Smooth muscle cell (in vitro differentiated cells): Measurements from ENCODE around the gene FABP2. TPM values are rescaled to one million over a fixed set of nuclear protein-coding genes. Genes with fewer than 3 reads are reported as not detected.

Experiments used
- DNase-seq: peaks from one replicate; lab custom pipeline; 2025; ENCODE audit not compliant: unreplicated experiment; lab: John Stamatoyannopoulos, UW
- H2AFZ ChIP-seq: fragments of 200-600 bp; sonication (generic); 2 replicates; pipeline ENCODE4 v1.6.0; 2016; ENCODE audit warnings: antibody characterized with exemption, low read depth, mild to moderate bottlenecking
- H3F3A ChIP-seq: fragments of 200-600 bp; sonication (generic); 2 replicates; pipeline ENCODE4 v1.6.0; 2017; ENCODE audit warnings: antibody characterized with exemption, low read depth
- H3K27ac ChIP-seq: fragments of 200-600 bp; sonication (generic); 2 replicates; pipeline ENCODE4 v1.5.1; 2016; ENCODE audit warnings: low read depth, mild to moderate bottlenecking
- H3K27me3 ChIP-seq: fragments of 200-600 bp; sonication (generic); 2 replicates; pipeline ENCODE4 v1.6.1; 2016; ENCODE audit warnings: low read depth, mild to moderate bottlenecking
- H3K36me3 ChIP-seq: fragments of 200-600 bp; sonication (generic); 2 replicates; pipeline ENCODE4 v1.5.1; 2016; ENCODE audit warnings: low read depth
- H3K4me1 ChIP-seq: fragments of 200-600 bp; sonication (generic); 2 replicates; pipeline ENCODE4 v1.5.1; 2016; ENCODE audit warnings: low read depth
- H3K4me2 ChIP-seq: fragments of 200-600 bp; sonication (generic); 2 replicates; pipeline ENCODE4 v1.6.0; 2016; ENCODE audit warnings: mild to moderate bottlenecking
- H3K4me3 ChIP-seq: fragments of 200-600 bp; sonication (generic); 2 replicates; pipeline ENCODE4 v1.5.1; 2016; ENCODE audit warnings: mild to moderate bottlenecking
- H3K79me2 ChIP-seq: fragments of 200-600 bp; sonication (generic); 2 replicates; pipeline ENCODE4 v1.6.0; 2016; ENCODE audit warnings: low read depth, mild to moderate bottlenecking
- H3K9ac ChIP-seq: fragments of 200-600 bp; sonication (generic); 2 replicates; pipeline ENCODE4 v1.6.0; 2016; ENCODE audit warnings: low read depth
- H3K9me3 ChIP-seq: fragments of 200-600 bp; sonication (generic); replicated peaks from 2 replicates; pipeline ENCODE4 v1.5.1; 2016; ENCODE audit warnings: low read depth
- H4K20me1 ChIP-seq: fragments of 200-600 bp; sonication (generic); 2 replicates; pipeline ENCODE4 v1.6.0; 2016; ENCODE audit warnings: low read depth
- CTCF ChIP-seq: fragments of 200-600 bp; sonication (generic); IDR thresholded peaks from 2 replicates; pipeline ENCODE4 v1.5.1; 2017; ENCODE audit warnings: borderline replicate concordance, mild to moderate bottlenecking, antibody characterized with exemption; ENCODE audit not compliant: insufficient read depth, poor library complexity, severe bottlenecking
- WGBS: methylation state at CpG from one replicate; pipeline ENCODE4 v1.1.7; 2016; ENCODE audit warnings: low lambda C conversion rate; 5-methylcytosine and 5-hydroxymethylcytosine counted together
- polyA plus RNA-seq: library from polyadenylated mRNA; unstranded; fragments of >200 nt; fragmentation: Nextera tagmentation; extraction: Ambion mirVana; gene quantifications from 2 replicates; pipeline ENCODE4 v1.2.1, GENCODE V29; 2016
- total RNA-seq: library from RNA; depleted of rRNA; stranded (reverse); fragments of >200 nt; gene quantifications from 2 replicates; pipeline ENCODE4 v1.2.3, GENCODE V29; 2014

The FABP2 gene
- total and polyA plus RNA-seq, 2 experiments from 2014 or later, result not detected

GRCh38 chr4:119317990-119318389, 3.9 kb downstream of the FABP2 start:
- peaks cover 7% of the 10 kb centered on the region for H3K27me3 ChIP-seq
- H4K20me1 ChIP-seq, result no peaks in the 10 kb centered on the region
- H3K9ac ChIP-seq, result no peak overlapping the region
- TF ChIP-seq CTCF, result no peak
- no peak overlapping the region for H3K27ac ChIP-seq
- 50% methylated on average over 2 of the region's 2 CpGs for WGBS
- H3F3A ChIP-seq, result no peaks in the 10 kb centered on the region
- no peak overlapping the region for H2AFZ ChIP-seq
- H3K36me3 ChIP-seq, result no peaks in the 10 kb centered on the region
- H3K4me1 ChIP-seq, result no peaks in the 10 kb centered on the region
- H3K9me3 ChIP-seq, result no peaks in the 10 kb centered on the region
- no peak overlapping the region for H3K4me3 ChIP-seq
- no peak for DNase-seq
- no peak overlapping the region for H3K4me2 ChIP-seq
- H3K79me2 ChIP-seq, result no peaks in the 10 kb centered on the region

GRCh38 chr4:119315036-119315435, 6.9 kb downstream of the FABP2 start:
- H3K27me3 ChIP-seq, result peaks cover 7% of the 10 kb centered on the region
- WGBS, result 89% methylated on average over 2 of the region's 2 CpGs
- H4K20me1 ChIP-seq, result no peaks in the 10 kb centered on the region
- no peaks in the 10 kb centered on the region for H3K9me3 ChIP-seq
- no peak for DNase-seq
- no peak overlapping the region for H2AFZ ChIP-seq
- no peak overlapping the region for H3K9ac ChIP-seq
- H3F3A ChIP-seq, result no peaks in the 10 kb centered on the region
- TF ChIP-seq CTCF, result no peak
- no peaks in the 10 kb centered on the region for H3K4me1 ChIP-seq
- H3K36me3 ChIP-seq, result no peaks in the 10 kb centered on the region
- H3K27ac ChIP-seq, result no peak overlapping the region
- no peaks in the 10 kb centered on the region for H3K79me2 ChIP-seq
- H3K4me2 ChIP-seq, result no peak overlapping the region
- H3K4me3 ChIP-seq, result no peak overlapping the region

- H3K4me2 ChIP-seq, result no peak overlapping the region
- no peaks in the 10 kb centered on the region for H3K79me2 ChIP-seq
- H3K9ac ChIP-seq, result no peak overlapping the region
- no peaks in the 10 kb centered on the region for H3K36me3 ChIP-seq
- no peaks in the 10 kb centered on the region for H4K20me1 ChIP-seq
- no peaks in the 10 kb centered on the region for H3F3A ChIP-seq
- WGBS, result 35% methylated on average over 4 of the region's 4 CpGs
- TF ChIP-seq CTCF, result peak; percentile 50
- H3K4me3 ChIP-seq, result no peak overlapping the region
- no peak overlapping the region for H2AFZ ChIP-seq
- peaks cover 7% of the 10 kb centered on the region for H3K27me3 ChIP-seq
- H3K9me3 ChIP-seq, result no peaks in the 10 kb centered on the region
- no peak overlapping the region for H3K27ac ChIP-seq
- no peaks in the 10 kb centered on the region for H3K4me1 ChIP-seq
- no peak for DNase-seq
Measured at GRCh38 chr4:119314356-119314755, 7.6 kb downstream of the FABP2 start.

GRCh38 chr4:119313237-119313636, 8.7 kb downstream of the FABP2 start:
- no peak for DNase-seq
- Histone ChIP-seq H3K9ac (no peak overlapping the region), H3F3A (no peaks in the 10 kb centered on the region), H4K20me1 (no peaks in the 10 kb centered on the region), H3K27ac (no peak overlapping the region), H3K4me2 (no peak overlapping the region), H3K4me1 (no peaks in the 10 kb centered on the region), H2AFZ (no peak overlapping the region), H3K4me3 (no peak overlapping the region), H3K27me3 (peaks cover 7% of the 10 kb centered on the region), H3K79me2 (no peaks in the 10 kb centered on the region), H3K36me3 (no peaks in the 10 kb centered on the region), H3K9me3 (no peaks in the 10 kb centered on the region)
- no peak for TF ChIP-seq CTCF
